ENCODE data around the gene GRID1.

The GRID1 gene

DNA sequence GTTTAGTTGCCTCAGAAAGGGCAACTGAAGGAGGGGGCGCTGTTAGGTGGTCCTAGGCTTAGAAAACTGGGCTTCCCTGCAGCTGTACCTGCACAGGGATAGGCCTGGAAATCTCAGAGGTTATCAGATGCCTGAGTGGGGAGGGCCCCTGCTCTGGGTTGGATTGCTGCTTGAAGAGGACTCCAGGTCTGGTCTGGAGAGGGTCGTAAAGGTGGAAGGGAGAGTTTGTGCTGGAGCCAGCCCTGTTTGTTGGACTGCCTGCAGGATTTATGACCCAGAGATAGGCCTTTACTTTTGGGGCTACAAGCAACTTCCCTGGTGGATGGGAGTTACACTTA lies 765.9 kb downstream of the GRID1 start:
- no peak for DNase-seq (ENCODE audit: low read depth)
- H3K4me3 ChIP-seq (ENCODE audit: low read depth, low read length) = no peak overlapping the region
- TF ChIP-seq, protein P1, sequence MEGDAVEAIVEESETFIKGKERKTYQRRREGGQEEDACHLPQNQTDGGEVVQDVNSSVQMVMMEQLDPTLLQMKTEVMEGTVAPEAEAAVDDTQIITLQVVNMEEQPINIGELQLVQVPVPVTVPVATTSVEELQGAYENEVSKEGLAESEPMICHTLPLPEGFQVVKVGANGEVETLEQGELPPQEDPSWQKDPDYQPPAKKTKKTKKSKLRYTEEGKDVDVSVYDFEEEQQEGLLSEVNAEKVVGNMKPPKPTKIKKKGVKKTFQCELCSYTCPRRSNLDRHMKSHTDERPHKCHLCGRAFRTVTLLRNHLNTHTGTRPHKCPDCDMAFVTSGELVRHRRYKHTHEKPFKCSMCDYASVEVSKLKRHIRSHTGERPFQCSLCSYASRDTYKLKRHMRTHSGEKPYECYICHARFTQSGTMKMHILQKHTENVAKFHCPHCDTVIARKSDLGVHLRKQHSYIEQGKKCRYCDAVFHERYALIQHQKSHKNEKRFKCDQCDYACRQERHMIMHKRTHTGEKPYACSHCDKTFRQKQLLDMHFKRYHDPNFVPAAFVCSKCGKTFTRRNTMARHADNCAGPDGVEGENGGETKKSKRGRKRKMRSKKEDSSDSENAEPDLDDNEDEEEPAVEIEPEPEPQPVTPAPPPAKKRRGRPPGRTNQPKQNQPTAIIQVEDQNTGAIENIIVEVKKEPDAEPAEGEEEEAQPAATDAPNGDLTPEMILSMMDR (IDR thresholded peaks at IDR 0.05; ENCODE audit: control insufficient read depth, extremely low read depth, insufficient read depth) = no peak

GRCh38 chr10:85600026-85600743 lies 766.4 kb downstream of the GRID1 start:
- H3K4me3 ChIP-seq (ENCODE audit: low read depth, low read length) = no peak overlapping the region
- TF ChIP-seq, protein P1 (IDR thresholded peaks at IDR 0.05; ENCODE audit: control insufficient read depth, extremely low read depth, insufficient read depth) = no peak
- DNase-seq (ENCODE audit: low read depth) = no peak

GRCh38 chr10:85599081-85599480 lies 767.5 kb downstream of the GRID1 start:
- TF ChIP-seq, protein P1 (IDR thresholded peaks at IDR 0.05; ENCODE audit: control insufficient read depth, extremely low read depth, insufficient read depth) = no peak

GRCh38 chr10:85598646-85599045 lies 767.9 kb downstream of the GRID1 start:
- H3K4me3 ChIP-seq (ENCODE audit: low read depth, low read length) = no peak overlapping the region
- DNase-seq (ENCODE audit: low read depth) = no peak
- TF ChIP-seq, protein P1 (IDR thresholded peaks at IDR 0.05; ENCODE audit: control insufficient read depth, extremely low read depth, insufficient read depth) = no peak

More at GRCh38 chr10:85599081-85599480, 767.5 kb downstream of the GRID1 start:
- no peak overlapping the region for H3K4me3 ChIP-seq (ENCODE audit: low read depth, low read length)
- no peak for DNase-seq (ENCODE audit: low read depth)

GRCh38 chr10:85597006-85597405 lies 769.6 kb downstream of the GRID1 start:
- no peak overlapping the region for H3K4me3 ChIP-seq (ENCODE audit: low read depth, low read length)
- DNase-seq (ENCODE audit: low read depth) = no peak
- TF ChIP-seq, protein P1 (IDR thresholded peaks at IDR 0.05; ENCODE audit: control insufficient read depth, extremely low read depth, insufficient read depth) = no peak

DNA sequence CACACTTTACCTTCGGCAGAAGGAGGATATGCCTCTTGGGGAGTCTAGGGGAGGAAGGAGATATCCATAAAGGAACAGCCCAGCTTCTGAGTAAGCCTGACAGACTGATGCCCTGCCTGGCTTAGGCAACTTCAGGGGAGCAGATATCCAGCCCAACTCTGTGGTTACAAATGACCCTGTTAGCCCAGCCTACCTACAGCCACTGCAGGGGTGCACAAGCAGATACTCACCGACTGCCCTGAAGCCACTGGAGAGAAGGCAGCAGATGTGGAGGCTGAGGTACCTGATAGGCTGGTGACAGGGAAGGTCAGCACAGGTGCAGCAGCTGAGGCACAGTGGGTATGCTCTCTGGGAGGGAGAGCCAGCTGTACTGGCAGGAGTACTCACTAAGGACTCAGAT lies 770.2 kb downstream of the GRID1 start:
- TF ChIP-seq, protein P1 (IDR thresholded peaks at IDR 0.05; ENCODE audit: control insufficient read depth, extremely low read depth, insufficient read depth) = no peak
- no peak overlapping the region for H3K4me3 ChIP-seq (ENCODE audit: low read depth, low read length)
- DNase-seq (ENCODE audit: low read depth) = no peak

- H3K4me3 ChIP-seq (ENCODE audit: low read depth, low read length) = no peak overlapping the region
- DNase-seq (ENCODE audit: low read depth) = no peak
- TF ChIP-seq, protein P1 (IDR thresholded peaks at IDR 0.05; ENCODE audit: control insufficient read depth, extremely low read depth, insufficient read depth) = no peak
Observed at GRCh38 chr10:85594239-85594638, 772.4 kb downstream of the GRID1 start.
